Neural cell (in vitro differentiated cells): ENCODE measurements around the gene NELL1.

Experiments used
- CTCF ChIP-seq: fragments of 450-650 bp; IDR thresholded peaks from 2 replicates; pipeline ENCODE4 v1.5.1; 2014; ENCODE audit warnings: antibody characterized with exemption, mild to moderate bottlenecking, moderate library complexity; ENCODE audit not compliant: poor library complexity, severe bottlenecking
- EP300 ChIP-seq: fragments of 450-650 bp; conservative IDR thresholded peaks from 2 replicates; pipeline ENCODE4 v1.6.1; 2014; ENCODE audit warnings: antibody characterized with exemption, mild to moderate bottlenecking, moderate library complexity; ENCODE audit not compliant: poor library complexity, severe bottlenecking
- EZH2 ChIP-seq: fragments of 200-600, 300-800 bp; shearing (Covaris generic), sonication (generic); IDR thresholded peaks from 2 replicates; pipeline ENCODE4 v1.6.1; 2014; ENCODE audit warnings: antibody characterized with exemption, low read length, borderline replicate concordance, mild to moderate bottlenecking; ENCODE audit not compliant: insufficient read depth, poor library complexity, severe bottlenecking
- MXI1 ChIP-seq: fragments of 450-650 bp; conservative IDR thresholded peaks from 2 replicates; pipeline ENCODE4 v1.6.1; 2014; ENCODE audit warnings: antibody characterized with exemption, mild to moderate bottlenecking; ENCODE audit not compliant: poor library complexity, severe bottlenecking
- REST ChIP-seq: IDR thresholded peaks from 2 replicates; pipeline ENCODE4 v1.6.1; 2012; ENCODE audit warnings: borderline replicate concordance
- SMC3 ChIP-seq: fragments of 450-650 bp; conservative IDR thresholded peaks from 2 replicates; pipeline ENCODE4 v1.6.1; 2014; ENCODE audit warnings: antibody characterized with exemption, mild to moderate bottlenecking, moderate library complexity; ENCODE audit not compliant: poor library complexity
- TAF1 ChIP-seq: IDR thresholded peaks from 2 replicates; pipeline ENCODE4 v1.6.1; 2012; ENCODE audit warnings: low read depth

- TF ChIP-seq CTCF: no peak
- TF ChIP-seq REST: no peak
- no peak for TF ChIP-seq SMC3
- TF ChIP-seq TAF1: no peak
- TF ChIP-seq MXI1: no peak
- TF ChIP-seq EZH2: no peak
- TF ChIP-seq EP300: no peak
These were observed 716.5 kb downstream of the NELL1 start for GRCh38 chr11:21385669-21386440.
